Adrenal gland (tissue), 5 donors: ENCODE results near the gene ABHD4.

Experiments
- CTCF ChIP-seq, 6 experiments: fragments of 450-650 bp in 4 of 6; fragments of 200-600 bp in 2 of 6; sonication (generic) in 1 of 6; IDR thresholded peaks; 1 replicate in 5 of 6; 2 replicates in 1 of 6; pipeline versions ENCODE4 v1.5.1 to v1.8.0; 2016 to 2021; ENCODE audit warnings: antibody characterized with exemption in 6 of 6, mild to moderate bottlenecking in 2 of 6, moderate library complexity in 1 of 6
- POLR2A ChIP-seq, 2 donors: fragments of 450-650 bp; IDR thresholded peaks; one replicate each; pipeline ENCODE4 v1.6.1; 2017; ENCODE audit warnings: antibody characterized with exemption in 2 of 2, mild to moderate bottlenecking in 2 of 2, moderate library complexity in 1 of 2
- donor health status: DM: no; HTN: no; CAD: no.

GRCh38 chr14:22626590-22626989 is 28.5 kb downstream of the ABHD4 start:
- TF ChIP-seq POLR2A (IDR thresholded peaks at IDR 0.05) (no peak), CTCF (IDR thresholded peaks at IDR 0.05) (no peak)
